GM18508 (cell line): ENCODE measurements around the gene NEXMIF.
"Not testable (repeated sequence)": the region's sequence is repeated elsewhere in the genome, so short reads cannot be mapped to it uniquely, and the experiment has no call there.

Experiments
- ATAC-seq: cut with Tn5 transposase; IDR thresholded peaks from one replicate; pipeline ENCODE4 v1.9.1; 2021; ENCODE audit warnings: moderate number of reproducible peaks; ENCODE audit not compliant: insufficient read depth, unreplicated experiment

NEXMIF gene

DNA sequence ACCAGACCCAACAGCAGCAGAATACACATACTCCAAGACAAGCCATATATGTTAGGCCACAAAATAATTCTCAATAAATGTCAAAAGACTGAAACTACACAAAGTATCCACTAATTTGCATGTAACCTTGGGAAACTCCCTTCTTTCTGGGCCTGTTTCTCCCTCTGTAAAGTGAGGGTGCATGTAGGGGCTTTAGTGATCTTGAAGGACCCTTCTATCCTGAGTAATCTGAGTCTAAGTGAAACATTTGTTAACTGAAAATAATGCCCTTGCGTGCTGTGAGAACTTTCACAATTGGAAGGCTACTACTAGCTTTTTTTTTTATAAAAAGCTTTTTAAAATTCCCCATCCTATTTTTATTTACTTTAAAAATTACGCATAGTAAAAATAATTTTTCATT is 125.2 kb downstream of the NEXMIF start:
- ATAC-seq, result no peak

GRCh38 chrX:74797338-74797887 is 127.8 kb downstream of the NEXMIF start:
- no peak for ATAC-seq

- ATAC-seq, result no peak
Measured at GRCh38 chrX:74788545-74789086, 136.6 kb downstream of the NEXMIF start.

DNA sequence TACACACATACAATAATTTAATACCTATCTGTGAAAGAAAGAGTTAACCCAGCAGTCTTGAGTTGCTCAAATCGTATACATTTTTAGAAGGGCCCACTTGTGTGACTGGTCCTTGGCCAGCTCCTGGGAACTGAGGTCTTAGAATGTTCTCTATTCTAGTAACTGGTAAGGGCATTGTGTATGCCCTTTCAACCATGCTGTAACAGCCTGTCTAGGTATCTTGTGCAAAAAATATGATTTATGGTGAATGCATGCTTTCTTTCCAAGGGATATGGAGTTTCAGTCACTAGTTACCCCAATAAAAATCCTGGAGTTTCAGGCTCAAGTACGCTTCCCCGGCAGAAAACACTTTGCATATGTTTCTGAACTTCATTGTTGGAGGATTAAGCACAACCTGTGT is 140.6 kb downstream of the NEXMIF start:
- ATAC-seq, result no peak

- ATAC-seq, result no peak
Measured at GRCh38 chrX:74781507-74782034, 143.7 kb downstream of the NEXMIF start.

GRCh38 chrX:74779175-74779574 is 146.1 kb downstream of the NEXMIF start:
- ATAC-seq, result no peak

DNA sequence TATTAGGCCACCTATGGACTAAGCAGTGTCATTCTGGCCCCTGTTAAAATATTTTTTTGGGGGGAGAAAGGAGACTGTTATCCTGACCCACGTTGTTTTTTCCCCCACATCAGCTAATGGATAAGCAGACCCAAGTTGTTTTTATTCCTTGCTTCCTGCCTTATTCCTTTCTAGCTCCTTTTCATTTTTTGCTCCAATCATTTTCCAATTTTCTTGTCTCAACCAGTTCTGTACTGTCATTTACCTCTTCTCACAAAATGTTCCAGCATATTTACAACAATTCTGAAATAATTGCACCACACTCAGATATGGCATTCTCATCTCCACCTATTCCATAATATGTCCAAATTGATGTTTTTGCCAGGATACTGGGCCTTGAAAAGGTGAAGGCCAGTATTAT is 150.3 kb downstream of the NEXMIF start:
- ATAC-seq, result no peak

- ATAC-seq, result no peak
Measured at GRCh38 chrX:74736450-74736849, 188.8 kb downstream of the NEXMIF start.

DNA sequence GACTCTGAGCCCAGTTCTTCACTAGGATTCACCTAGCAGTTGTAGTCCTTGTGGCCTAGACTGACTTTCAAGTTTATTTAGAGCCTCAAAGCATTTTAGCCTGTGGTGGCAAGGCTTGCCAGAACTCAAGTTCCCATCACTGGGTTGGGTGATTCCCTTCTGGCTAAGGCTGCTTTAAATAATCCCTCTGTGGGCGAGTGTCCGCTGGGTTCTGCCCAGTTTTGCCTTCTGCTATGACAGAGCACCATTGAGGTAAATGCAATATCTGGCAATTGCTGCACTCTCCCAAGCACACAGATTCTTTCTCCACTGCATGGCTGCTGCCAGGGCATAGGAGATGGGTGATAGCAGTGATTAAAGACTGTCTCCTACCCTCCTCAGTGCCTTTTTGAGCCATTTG is 220.0 kb downstream of the NEXMIF start:
- ATAC-seq, result no peak

DNA sequence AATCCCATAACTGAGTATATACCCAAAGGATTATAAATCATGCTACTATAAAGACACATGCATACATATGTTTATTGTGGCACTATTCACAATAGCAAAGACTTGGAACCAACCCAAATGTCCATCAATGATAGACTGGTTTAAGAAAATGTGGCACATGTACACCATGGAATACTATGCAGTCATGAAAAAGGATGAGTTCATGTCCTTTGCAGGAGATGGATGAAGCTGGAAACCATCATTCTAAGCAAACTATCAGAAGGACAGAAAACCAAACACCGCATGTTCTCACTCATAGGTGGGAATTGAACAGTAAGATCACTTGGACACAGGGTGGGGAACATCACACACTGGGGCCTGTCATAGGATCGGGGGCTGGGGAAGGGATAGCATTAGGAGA is 223.9 kb downstream of the NEXMIF start:
- not testable (repeated sequence) for ATAC-seq

GRCh38 chrX:74684466-74684865 is 240.8 kb downstream of the NEXMIF start:
- no peak for ATAC-seq
